Heart left ventricle (tissue), 16 donors: Measurements from ENCODE around the gene TENM3. TPM values are rescaled to one million over a fixed set of nuclear protein-coding genes. Genes with fewer than 3 reads are reported as not detected.

Experiments
- ATAC-seq, 4 donors: fragments of 200-7000 bp; cut with Tn5 transposase; one replicate each; pipeline ENCODE4 v1.9.1; 2020 to 2022; ENCODE audit warnings: moderate library complexity in 4 of 4, mild to moderate bottlenecking in 3 of 4, moderate number of reproducible peaks in 1 of 4
- DNase-seq, 5 donors: peaks; one replicate each; pipeline ENCODE4 v3.0.0-alpha.2; 2020
- H3K27ac ChIP-seq, 12 donors: fragments of 200-600 bp; sonication (generic) in 4 of 12; one replicate each; pipeline versions ENCODE4 v1.5.0 to v1.8.0; 2016 to 2022; ENCODE audit warnings: mild to moderate bottlenecking in 2 of 12
- H3K27me3 ChIP-seq, 9 donors: fragments of 200-600 bp; sonication (generic) in 2 of 9; one replicate each; pipeline versions ENCODE4 v1.5.1 to v1.8.0; 2016 to 2022; ENCODE audit warnings: mild to moderate bottlenecking in 3 of 9
- H3K36me3 ChIP-seq, 9 donors: fragments of 200-600 bp; sonication (generic) in 2 of 9; one replicate each; pipeline versions ENCODE4 v1.5.0 to v1.8.0; 2018 to 2022; ENCODE audit warnings: mild to moderate bottlenecking in 2 of 9
- H3K4me1 ChIP-seq, 12 donors: fragments of 200-600 bp; sonication (generic) in 4 of 12; one replicate each; pipeline versions ENCODE4 v1.5.0 to v1.8.0; 2016 to 2022; ENCODE audit warnings: mild to moderate bottlenecking in 3 of 12
- H3K4me3 ChIP-seq, 12 donors: fragments of 200-600 bp; sonication (generic) in 4 of 12; one replicate each; pipeline versions ENCODE4 v1.5.0 to v1.8.0; 2017 to 2022; ENCODE audit warnings: mild to moderate bottlenecking in 9 of 12, moderate library complexity in 4 of 12
- H3K9me3 ChIP-seq, 12 donors: fragments of 200-600 bp; sonication (generic) in 4 of 12; one replicate each; pipeline versions ENCODE4 v1.5.0 to v1.8.0; 2016 to 2022; ENCODE audit warnings: mild to moderate bottlenecking in 1 of 12
- POLR2A ChIP-seq, 2 donors: fragments of 450-650 bp; IDR thresholded peaks; one replicate each; pipeline ENCODE4 v1.6.1; 2017; ENCODE audit warnings: antibody characterized with exemption in 2 of 2, mild to moderate bottlenecking in 2 of 2, moderate library complexity in 2 of 2
- WGBS, 4 donors: extraction: QIAGEN DNeasy Blood & Tissue Kit in 2 of 4; methylation state at CpG; one replicate each; pipeline versions ENCODE4 v1.1.5 to v1.1.7; 2013 to 2018; 5-methylcytosine and 5-hydroxymethylcytosine counted together
- intact Hi-C, 10 donors: fragments of 100-400 bp; cut with DNase I; formaldehyde crosslinking; loops; one replicate each; pipeline versions ENCODE4 v1.11.1 to v1.14.2; 2022
- polyA plus RNA-seq, 2 donors: library from polyadenylated mRNA; stranded (reverse); fragments of 200-250 nt; gene quantifications; one replicate each; pipeline ENCODE4 v1.2.3, GENCODE V29; 2013
- total RNA-seq, 9 donors: library from RNA; depleted of rRNA in 2 of 9; stranded (reverse); fragments of >200 nt in 2 of 9; fragmentation: NEBNext Ultra II Directional in 3 of 9; extraction: Animal tissue kit (Norgen Biotek cat#: 25700) in 3 of 9; gene quantifications; one replicate each; pipeline versions ENCODE4 v1.1.0 to v1.2.4, GENCODE V29; 2016 to 2023
- TF ChIP-seq, protein P1 (sequence below), 12 donors: fragments of 200-600 bp; sonication (generic) in 4 of 12; IDR thresholded peaks; one replicate each; pipeline versions ENCODE4 v1.5.0 to v1.8.0; 2018 to 2022; ENCODE audit warnings: antibody characterized with exemption in 12 of 12, mild to moderate bottlenecking in 5 of 12
- donor health status: ischemic (EF 13 %, LVEDD 7.1; RV severe dilation, severe dysfunction).
- donor health status: healthy with polysubstance abuse.
- donor health status: DM: no; HTN: yes; CAD: no.
- donor health status: DM: no; HTN: no; CAD: no.
- donor health status: ischemic (EF 25% LVEDD 6.9; RV normal size, moderate dysfunction).
- donor health status: ischemic (EF 25% LVEDD 5.7; RV mildly dilated, moderate dysfunction).
- donor health status: healthy.
- donor health status: DM: yes; HTN: yes; CAD: no.
- donor health status: ischemic (EF 35%, LVEDD 5.7; RV mildly dilated, moderate dysfunction).
- donor health status: nonischemic (EF 11% LVEDD 7.7; RV severe dilation, severe dysfunction).
- donor health status: DM: yes; HTN: yes; CAD: no.
- donor health status: PGD.
- donor health status: ischemic (EF 29% LVEDD 5.4; RV normal size, mild dysfunction).
- donor health status: nonischemic (EF 23%, LVEDD 6.1; RV moderate dilation, normal function).

TENM3 gene
- total and polyA plus RNA-seq, 11 donors, result 0.19 to 10.3 (median 2.5) TPM

DNA sequence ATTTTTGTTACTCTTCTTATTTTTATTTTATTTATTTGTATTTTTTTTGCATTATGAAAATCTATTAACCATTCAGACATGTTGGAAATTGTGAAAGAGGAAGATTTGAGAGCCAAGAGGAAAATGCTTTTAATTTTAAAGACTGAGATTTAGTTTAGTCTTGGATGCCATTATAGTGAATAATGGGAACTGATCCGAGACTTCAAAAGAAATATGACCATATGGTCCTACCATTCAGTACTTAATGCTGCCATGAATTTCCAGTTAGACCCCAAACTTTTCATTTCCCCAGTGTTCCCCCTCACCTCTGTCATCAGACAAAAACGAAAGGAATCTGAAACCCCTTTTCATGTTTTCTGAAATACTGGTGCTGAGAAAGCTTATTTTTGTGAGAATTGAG lies 95.5 kb downstream of the TENM3 start:
- DNase-seq (no peak), ATAC-seq (no peak)
- intact Hi-C loops, result no loop called here
- WGBS, 4 donors, result 59 to 76% (median 67%) methylated on average over 2 of the region's 2 CpGs
- Histone ChIP-seq H3K4me1 (no peaks in the 10 kb centered on the region), H3K4me3 (no peak overlapping the region), H3K9me3 (no peaks in the 10 kb centered on the region), H3K27ac (no peak overlapping the region), H3K27me3 (no peaks in the 10 kb centered on the region), H3K36me3 (no peaks in the 10 kb centered on the region)
- TF ChIP-seq POLR2A (IDR thresholded peaks at IDR 0.05), result no peak
- TF ChIP-seq, protein P1, sequence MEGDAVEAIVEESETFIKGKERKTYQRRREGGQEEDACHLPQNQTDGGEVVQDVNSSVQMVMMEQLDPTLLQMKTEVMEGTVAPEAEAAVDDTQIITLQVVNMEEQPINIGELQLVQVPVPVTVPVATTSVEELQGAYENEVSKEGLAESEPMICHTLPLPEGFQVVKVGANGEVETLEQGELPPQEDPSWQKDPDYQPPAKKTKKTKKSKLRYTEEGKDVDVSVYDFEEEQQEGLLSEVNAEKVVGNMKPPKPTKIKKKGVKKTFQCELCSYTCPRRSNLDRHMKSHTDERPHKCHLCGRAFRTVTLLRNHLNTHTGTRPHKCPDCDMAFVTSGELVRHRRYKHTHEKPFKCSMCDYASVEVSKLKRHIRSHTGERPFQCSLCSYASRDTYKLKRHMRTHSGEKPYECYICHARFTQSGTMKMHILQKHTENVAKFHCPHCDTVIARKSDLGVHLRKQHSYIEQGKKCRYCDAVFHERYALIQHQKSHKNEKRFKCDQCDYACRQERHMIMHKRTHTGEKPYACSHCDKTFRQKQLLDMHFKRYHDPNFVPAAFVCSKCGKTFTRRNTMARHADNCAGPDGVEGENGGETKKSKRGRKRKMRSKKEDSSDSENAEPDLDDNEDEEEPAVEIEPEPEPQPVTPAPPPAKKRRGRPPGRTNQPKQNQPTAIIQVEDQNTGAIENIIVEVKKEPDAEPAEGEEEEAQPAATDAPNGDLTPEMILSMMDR (IDR thresholded peaks at IDR 0.05), result no peak

- ATAC-seq (no peak), DNase-seq (no peak)
- WGBS, 4 donors, result 66 to 72% (median 69%) methylated on average over 4 of the region's 4 CpGs
- Histone ChIP-seq H3K27me3 (no peaks in the 10 kb centered on the region), H3K4me3 (no peak overlapping the region), H3K36me3 (no peaks in the 10 kb centered on the region), H3K4me1 (no peaks in the 10 kb centered on the region), H3K27ac (no peak overlapping the region), H3K9me3 (no peaks in the 10 kb centered on the region)
- intact Hi-C loops, result no loop called here
- TF ChIP-seq, protein P1 (IDR thresholded peaks at IDR 0.05), result no peak
- no peak for TF ChIP-seq POLR2A (IDR thresholded peaks at IDR 0.05)
These were observed 96.0 kb downstream of the TENM3 start for GRCh38 chr4:182339221-182339641.

- ATAC-seq (no peak), DNase-seq (no peak)
- Histone ChIP-seq H3K9me3 (no peaks in the 10 kb centered on the region), H3K4me1 (no peaks in the 10 kb centered on the region), H3K27me3 (no peaks in the 10 kb centered on the region), H3K36me3 (no peaks in the 10 kb centered on the region), H3K4me3 (no peak overlapping the region), H3K27ac (no peak overlapping the region)
- intact Hi-C loops, result no loop called here
- 53 to 63% (median 53%) methylated on average over 4 of the region's 4 CpGs for WGBS, 4 donors
- TF ChIP-seq POLR2A (IDR thresholded peaks at IDR 0.05), result no peak
- TF ChIP-seq, protein P1 (IDR thresholded peaks at IDR 0.05), result no peak
These were observed 100.3 kb downstream of the TENM3 start for GRCh38 chr4:182343453-182343852.

DNA sequence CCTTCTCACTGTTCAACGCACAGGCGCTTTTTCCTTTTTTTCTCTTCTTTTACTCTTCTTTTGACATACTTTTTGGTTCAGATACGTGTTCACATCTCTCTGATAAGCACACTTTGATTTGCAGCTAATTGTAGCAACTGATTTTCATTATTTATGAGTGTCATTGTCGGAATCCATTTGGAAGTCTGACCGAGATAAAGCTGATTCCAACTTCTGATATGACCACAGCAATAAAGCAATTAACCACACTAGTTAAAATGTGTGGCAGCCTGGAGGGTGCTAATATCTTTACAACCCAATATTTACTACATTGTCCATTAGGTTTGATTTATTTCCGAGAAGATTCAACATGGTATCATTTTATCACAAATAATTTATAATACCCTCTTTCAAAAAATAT lies 101.8 kb downstream of the TENM3 start:
- Histone ChIP-seq H3K36me3 (no peaks in the 10 kb centered on the region), H3K4me1 (no peaks in the 10 kb centered on the region), H3K4me3 (no peak overlapping the region), H3K27ac (no peak overlapping the region), H3K9me3 (no peaks in the 10 kb centered on the region), H3K27me3 (no peaks in the 10 kb centered on the region)
- intact Hi-C loops, result no loop called here
- DNase-seq, result no peak
- ATAC-seq, result no peak
- TF ChIP-seq, protein P1 (IDR thresholded peaks at IDR 0.05), result no peak
- 73 to 82% (median 81%) methylated on average over 6 of the region's 6 CpGs for WGBS, 4 donors
